Hematopoietic multipotent progenitor cell treated with erythropoietin and hydrocortisone succinate and interleukin-3 and kit ligand, for 17 days (in vitro differentiated cells): Measurements from ENCODE around the gene RSPH3.
A peak's percentile ranks its signal among the peaks of the same experiment; 100 is the strongest.
"Not testable (repeated sequence)": the region's sequence is repeated elsewhere in the genome, so short reads cannot be mapped to it uniquely, and the experiment has no call there.

ENCODE experiments used
- DNase-seq: peaks from one replicate; pipeline ENCODE4 v3.0.0-alpha.2; 2015; ENCODE audit warnings: low spot score

Gene RSPH3

DNA sequence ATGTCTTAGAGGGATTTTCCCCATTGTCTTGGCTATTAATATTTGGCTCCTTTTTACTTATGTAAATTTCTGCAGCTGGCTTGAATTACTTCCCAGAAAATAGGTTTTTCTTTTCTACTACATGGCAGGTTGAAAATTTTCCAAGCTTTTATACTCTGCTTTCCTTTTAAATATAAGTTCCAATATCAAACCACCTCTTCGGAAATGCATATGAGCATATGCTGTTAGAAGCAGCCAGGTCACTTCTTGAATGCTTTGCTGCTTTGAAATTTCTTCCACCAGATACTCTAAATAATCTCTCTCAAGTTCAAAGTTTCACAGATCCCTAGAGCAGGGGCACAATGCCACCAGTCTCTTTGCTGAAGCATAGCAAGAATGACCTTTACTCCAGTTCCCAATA lies 25.2 kb upstream of the RSPH3 start:
- not testable (repeated sequence) for DNase-seq

DNA sequence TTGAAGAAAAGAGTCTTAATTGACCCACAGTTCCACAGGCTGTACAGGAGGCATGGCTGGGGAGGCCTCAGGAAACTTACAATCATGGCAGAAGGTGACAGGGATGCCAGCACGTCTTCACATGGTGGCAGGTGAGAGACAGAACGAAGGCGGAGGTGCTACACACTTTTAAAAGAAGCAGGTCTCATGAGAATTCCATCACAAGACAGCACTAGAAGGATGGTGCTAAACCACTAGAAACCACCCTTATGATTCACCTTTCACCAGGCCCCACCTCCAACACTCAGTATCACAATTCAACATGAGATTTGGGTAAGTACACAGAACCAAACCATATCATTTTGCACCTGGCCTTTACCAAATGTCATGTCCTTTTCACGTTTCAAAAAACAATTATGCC lies 23.9 kb upstream of the RSPH3 start:
- no peak for DNase-seq

DNA sequence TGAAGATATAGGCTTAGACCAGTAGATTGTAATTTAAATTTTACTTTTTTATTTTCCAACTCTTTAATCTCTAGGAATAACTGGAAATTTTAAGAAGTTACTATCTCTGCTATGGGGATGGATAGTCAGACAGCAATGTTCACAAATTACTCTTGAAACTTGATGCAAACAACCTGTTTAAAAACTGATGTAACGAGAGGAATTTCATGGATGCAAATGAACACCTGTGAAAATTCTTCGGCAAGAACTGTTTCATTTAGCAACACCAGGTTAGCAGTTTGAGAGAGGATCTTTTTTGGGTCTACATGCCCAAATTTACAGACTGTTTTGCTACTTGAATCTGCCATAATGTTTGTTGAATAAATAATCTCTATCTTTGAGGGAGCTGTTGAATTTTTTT lies 20.0 kb upstream of the RSPH3 start:
- no peak for DNase-seq

DNA sequence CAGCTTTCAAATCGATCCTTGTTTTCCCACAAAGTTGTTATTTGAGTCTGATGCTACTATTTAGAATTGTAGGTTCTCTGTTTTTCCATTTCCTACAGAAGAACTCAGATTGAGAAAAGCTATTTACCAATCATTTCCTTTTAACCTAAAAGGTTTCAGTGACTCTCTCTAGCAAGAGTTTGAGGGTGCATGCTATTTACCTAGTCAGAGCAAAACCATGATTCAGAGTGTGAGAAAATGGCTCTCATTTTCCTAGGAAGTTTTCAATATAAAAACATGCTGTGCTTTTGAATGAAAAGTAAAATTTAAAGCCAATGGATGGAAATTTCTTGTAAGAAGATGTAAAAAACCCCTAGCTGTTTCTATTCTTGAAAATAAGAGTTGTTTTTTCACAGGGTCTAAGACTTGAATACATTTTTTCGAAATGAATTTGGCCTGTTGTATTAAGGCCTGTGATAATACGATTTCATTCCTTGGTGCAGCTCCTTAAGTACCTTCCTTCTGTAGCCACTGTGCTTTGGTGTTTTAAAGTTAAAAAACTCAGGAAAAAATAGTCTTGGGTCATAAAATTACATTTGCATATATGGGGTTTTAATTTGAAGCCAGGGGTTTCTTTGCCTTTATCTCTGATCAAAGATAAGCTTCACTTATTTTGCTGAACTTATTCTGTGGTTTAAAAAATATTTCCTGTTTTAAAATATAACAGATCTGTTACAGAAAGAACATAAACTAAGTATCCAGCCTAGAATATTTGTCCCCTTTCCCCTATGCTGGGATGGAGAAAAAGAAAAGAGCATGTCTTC lies 18.0 kb upstream of the RSPH3 start:
- no peak for DNase-seq

DNA sequence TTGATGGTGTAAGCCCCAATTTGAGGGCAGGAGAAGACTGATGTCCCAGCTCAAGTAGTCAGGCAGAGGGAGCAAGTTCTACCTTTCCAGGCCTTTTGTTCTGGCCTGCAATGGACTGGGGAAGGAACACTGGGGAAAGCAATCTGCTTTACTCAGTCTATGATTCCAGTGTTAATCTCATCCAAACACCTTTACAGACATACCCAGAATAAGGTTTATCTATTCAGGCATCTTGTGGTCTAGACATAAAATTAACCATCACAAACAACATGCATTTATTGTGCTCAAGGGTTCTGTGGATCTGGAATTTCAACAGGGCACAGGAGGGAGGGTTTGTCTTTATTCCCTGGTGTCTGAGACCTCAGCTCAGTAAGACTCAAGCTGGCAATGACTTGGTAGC lies 14.4 kb upstream of the RSPH3 start:
- no peak for DNase-seq

DNA sequence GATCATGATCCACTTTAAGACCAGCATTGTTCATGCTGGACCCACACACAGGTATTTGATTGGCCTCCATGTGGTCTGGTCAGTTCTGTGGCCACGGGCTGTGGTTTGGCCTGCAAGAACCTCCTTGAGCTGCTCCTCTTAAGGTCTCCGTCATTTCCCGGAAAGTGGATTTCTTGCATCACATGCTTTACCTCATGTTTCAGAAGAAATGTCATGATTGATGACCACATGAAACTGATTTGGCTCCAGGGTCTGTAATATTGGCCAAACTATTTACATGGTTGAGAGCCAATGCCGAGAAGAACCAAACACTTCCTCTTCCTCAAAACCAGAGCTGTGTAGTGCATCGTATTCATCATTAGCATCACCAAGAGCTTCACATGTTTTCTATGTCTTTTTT lies 13.2 kb upstream of the RSPH3 start:
- DNase-seq = no peak

DNA sequence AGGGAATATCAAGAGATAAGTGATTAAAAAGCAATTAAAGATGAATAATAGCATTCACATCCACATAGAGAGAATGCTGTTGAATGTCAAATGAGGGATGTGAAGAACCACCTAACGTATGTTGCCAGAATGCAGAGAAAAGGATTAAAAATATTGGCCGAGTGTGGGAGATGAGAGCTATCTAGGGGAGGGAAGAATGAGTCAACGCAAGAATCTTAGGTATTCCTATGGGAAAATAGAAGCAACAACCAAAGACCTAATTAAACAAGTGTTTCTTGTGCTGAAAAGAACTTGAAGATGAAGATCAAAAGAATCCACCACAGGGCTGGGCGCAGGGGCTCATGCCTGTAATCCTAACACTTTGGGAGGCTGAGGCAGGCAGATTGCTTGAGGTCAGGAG lies 12.2 kb upstream of the RSPH3 start:
- DNase-seq = no peak

DNA sequence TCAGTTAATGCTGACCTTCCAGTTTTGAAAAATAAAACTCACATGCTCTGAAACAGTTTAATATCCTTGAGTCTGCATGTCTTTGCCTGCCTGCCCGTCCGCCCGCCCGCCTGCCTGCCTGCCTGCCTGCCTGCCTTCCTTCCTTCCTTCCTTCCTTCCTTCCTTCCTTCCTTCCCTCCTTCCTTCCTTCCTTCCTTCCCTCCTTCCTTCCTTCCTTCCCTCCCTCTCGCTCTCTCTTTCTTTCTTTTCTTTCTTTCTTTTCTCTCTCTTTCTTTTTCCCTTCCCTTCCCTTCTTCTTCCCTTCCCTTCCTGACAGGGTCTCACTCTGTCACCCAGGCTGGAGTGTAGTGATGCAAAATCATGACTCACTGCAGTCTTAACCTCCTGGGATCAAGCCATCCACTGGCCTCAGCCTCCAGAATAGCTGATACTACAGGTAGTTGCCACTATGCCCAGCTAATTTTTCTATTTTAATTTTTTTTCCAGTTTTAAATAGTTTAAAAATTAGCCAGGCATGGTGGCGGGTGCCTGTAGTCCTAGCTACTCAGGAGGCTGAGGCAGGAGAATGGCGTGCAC lies 10.1 kb upstream of the RSPH3 start:
- not testable (repeated sequence) for DNase-seq

DNA sequence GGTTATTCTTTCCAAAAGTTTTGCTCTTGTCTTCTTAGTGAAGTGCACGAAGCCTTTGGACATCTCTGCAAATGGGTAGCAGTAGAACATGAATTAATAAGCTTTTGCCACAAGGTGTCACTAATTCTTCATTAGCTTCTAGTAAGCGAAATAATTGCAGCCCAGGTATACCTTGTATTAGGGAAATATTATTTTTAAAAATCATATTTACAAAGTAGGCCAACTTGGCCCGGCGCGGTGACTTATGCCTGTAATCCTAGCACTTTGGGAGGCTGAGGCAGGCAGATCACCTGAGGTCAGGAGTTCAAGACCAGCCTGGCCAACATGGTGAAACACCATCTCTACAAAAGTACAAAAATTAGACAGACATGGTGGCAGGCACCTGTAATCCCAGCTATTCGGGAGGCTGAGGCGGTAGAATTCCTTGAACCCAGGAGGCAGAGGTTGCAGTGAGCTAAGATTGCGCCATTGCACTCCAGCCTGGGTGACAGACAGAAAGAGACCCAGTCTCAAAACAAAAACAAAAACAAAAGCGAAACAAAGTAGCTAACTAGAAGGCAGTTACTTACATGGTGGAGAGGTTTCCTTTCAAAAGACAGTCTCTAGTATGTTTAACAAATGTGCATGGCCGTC lies 8.8 kb upstream of the RSPH3 start:
- DNase-seq = peak; percentile 43

DNA sequence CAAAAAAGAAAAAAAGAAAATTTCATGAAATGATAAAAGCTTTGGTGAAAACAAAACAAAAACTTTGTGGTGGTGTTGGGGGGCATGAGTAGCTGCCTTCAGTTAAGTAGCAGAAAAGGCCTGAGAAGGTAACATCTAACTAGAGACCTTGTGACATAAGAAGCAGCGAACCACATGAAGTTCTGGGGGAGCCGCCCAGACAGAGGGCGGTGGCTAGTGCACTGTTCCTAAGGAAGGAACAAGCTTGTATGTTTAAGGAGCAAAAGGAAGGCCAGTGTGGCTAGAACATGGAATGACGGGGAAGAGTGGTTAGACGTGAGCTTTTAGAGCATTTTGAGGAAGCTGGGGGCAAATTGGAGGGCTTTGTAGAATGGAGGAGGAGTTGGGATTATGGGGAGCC lies 7.5 kb upstream of the RSPH3 start:
- DNase-seq = no peak

DNA sequence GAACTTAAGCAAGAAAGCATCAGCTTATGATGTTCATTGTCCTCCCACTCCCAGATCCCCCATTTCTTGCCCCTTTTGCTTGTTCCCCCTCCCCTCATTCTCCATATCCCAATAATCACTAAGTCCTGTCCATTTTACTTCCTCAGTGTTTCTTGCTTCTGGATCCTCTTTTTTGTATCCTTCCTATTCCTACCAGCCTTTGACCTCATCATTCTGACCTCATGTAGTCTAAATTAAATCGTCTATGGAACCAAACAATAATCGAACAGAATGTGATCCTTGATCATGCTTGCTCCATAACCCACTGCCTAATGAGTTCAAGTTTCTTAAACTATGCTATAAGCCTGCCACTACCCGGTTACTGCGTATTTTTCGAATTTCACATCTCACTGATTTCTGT lies 5.4 kb upstream of the RSPH3 start:
- DNase-seq = no peak

DNA sequence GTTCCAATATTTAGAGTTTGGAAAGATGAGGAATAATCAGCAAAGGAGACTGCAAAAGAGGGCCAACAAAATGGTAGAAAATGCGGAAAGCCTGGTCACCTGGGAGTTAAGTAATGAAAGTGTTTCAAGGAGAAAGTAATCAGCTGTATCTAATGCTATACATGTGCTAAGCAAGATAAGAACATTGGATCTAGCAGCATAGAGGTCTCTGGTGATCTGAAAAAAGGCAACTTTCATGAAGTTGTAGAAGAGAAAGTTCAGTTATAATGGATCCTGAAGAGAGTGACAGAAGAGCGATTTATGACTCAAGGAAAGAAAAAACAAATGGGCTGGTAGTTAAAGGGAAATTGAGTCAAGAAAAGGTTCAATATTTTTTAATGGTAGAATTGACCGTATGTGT lies 4.6 kb upstream of the RSPH3 start:
- no peak for DNase-seq

DNA sequence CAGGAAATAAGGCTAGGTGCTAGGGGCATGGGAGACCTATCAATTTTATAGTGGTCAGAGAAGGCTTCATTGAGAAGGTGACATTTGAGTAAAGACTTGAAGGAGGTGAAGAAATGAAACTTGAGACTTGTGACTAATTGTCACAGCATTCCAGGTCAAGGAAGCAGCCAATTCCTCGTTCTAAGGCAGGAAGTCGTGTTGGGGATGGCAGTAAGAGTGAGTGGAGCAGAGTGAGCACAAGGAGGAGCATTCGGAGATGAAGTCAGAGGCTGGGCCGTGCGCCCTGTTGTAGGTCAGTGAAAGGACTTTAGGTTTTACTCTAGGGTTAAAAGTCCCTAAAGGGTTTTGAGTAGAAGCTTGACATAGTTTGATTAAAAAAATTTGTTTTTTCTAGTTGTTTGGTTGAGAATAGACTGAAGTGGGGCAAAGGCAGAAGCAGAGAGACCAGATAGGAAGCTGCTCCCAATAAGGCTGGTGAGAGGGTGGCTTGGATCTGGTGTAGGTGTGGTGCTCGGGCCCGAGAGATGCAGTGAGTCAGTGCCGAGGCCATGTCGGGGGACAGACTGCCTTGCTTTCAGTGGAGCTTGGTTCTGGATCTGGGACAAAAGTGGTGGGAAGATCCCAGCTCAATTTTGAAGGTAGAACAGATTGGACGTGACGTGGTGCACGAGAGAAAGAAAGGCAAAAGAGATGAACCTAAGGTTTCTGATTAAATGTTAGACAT lies 2.6 kb upstream of the RSPH3 start:
- DNase-seq = no peak

DNA sequence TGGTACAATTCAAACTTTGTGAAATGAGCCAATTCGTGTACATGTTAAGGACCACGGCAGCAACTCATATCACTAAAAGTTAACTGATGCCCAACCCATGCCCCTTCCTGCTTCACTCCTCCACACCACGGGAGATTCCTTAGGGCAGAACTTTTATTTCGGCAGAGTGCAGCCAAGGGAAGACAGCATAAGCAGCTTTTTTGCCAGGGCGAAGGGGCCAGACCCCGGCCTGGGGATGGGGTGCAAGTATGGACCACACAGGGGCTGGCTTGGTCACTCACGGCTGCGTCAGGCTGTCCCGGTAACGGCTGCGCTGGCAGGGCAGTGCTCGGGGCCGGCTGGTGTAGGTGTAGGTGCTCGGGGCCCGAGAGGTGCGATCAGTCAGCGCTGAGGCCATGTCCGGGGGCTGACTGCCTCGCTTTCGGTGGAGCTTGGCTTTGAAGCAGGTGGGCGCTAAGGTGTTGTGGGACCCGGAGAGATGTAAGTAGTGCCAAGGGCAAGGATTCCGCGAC lies 792 bp downstream of the RSPH3 start:
- DNase-seq = no peak

DNA sequence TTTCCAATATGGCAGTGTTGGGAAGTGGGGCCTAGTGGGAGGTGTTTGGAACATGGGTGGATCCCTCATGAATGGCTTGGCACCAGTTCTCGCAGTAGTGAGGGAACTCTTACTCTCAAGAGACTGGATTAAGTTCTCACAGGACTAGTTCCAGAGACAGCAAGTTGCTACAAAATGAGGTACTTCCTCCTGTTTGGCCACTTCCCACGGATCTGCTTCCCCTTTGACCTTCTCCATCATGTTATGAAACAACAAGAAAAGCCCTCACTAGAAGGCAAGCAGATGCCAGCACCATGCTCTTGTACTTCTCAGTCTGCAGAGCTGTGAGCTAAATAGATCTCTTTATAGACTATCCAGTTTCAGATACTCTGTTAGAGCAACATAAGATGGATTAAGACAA lies 3.1 kb downstream of the RSPH3 start:
- DNase-seq = no peak

DNA sequence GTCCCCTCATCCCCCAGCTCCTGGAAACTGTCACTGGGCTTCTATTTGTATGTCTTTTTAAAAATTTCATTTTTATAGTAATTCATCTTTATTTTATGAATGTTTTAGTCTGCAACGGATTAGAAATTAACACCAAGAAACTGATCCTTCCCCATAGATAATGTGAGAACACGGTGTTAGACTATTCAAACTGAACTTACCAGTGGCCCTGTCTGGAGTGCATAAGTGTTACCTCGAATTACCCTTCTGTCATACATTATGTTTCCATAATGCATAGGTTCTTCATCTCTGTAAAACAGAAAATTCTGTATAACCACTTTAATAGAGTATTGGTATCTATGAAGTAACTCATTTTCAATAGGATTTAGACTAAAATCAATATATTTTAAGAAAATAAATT lies 6.4 kb downstream of the RSPH3 start:
- no peak for DNase-seq

DNA sequence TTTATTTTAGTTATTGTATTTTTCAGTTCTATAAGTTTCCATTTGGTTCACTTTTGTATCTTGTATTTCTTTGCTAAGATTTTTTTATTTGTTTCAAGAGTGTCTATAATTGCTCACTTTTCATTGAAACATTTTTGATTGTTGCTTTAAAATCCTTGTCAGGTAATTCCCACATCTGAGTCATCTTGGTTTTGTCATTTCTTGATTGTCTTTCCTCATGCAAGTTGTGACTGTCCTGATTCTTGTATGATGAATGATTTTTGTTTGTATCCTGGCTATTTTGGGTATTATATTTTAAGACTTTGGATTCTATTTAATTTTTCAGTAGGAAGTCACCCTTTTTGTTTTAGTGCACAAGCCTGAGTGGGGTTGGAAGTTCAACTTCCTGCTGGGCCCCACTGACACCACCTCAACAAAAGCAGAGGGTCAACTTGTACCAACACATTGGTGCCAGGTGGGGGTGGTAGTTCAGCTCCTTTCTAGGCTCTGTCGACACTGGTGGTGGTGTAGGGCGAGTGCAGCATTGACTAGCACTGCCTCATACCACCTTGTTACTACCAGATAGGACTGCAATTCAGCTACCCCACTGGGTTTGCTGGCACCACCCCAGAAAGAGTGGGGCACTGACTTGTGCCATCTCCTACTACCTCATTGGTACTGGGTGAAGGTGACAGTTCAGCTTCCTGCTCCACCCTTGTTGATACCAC lies 8.8 kb downstream of the RSPH3 start:
- DNase-seq = no peak

DNA sequence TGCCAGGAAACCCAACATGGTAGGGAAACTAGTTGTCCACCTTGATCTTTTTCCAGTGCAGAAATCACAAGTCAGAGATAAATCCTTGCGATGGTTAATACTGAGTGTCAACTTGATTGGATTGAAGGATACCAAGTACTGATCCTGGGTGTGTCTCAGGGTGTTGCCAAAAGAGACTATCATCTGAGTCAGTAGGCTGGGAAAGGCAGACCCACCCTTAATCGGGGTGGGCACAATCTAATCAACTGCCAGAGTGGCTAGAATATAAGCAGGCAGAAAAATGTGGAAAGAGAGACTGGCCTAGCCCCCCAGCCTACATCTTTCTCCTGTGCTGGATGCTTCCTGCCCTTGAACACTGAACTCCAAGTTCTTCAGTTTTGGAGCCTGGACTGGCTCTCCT lies 10.3 kb downstream of the RSPH3 start:
- not testable (repeated sequence) for DNase-seq

DNA sequence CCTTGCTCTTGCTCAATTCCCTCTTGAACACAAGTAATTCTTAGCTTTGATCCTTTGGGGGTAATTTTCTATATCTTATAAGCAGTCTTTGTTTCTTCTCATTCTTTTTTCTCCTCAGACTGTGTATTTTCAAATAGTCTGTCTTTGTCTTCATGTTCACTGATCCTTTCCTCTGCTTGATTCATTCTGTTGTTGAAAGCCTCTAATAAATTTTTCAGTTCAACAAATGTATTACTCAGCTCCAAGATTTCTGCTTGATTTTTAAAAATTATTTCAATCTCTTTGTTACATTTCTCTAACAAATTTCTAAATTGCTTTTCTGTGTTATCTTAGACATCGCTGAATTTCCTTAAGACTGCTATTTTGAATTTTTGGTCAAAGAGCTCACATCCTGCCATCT lies 11.5 kb downstream of the RSPH3 start:
- DNase-seq = no peak

DNA sequence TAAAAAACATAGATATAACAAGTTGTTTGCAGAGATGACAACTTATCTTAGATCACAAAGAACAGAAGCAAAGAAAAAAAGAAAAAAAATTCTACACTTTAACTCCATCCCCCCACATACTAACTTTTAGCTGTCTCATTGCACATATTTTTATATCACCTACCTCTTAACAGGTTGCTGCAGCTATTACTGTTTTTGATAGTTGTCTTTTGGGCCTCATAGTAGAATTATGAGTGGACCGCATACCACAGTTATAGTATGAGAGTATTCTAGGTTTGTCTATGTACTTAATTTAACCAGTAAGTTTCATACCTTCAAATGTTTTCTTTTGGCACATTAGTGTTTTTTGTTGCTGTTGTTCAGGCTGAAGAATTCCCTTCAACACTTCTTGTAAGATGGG lies 12.3 kb downstream of the RSPH3 start:
- no peak for DNase-seq

DNA sequence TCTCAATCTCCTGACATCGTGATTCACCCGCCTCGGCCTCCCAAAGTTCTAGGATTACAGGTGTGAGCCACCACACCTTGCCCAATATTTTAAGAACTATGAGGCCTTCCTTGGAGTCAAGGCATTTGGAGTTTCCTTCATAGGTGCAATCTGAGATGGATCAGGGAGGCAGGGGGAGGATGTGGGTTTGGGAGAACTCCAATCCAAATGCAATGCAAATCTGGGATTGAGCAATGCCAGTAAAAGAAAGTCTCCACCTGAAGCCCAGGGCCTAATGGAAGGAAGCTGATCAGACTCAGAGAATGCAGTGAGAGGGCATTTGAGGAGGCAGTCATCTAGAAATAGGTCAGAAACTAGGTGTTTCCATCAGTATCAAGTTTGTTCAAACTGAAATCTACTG lies 21.2 kb downstream of the RSPH3 start:
- DNase-seq = no peak

DNA sequence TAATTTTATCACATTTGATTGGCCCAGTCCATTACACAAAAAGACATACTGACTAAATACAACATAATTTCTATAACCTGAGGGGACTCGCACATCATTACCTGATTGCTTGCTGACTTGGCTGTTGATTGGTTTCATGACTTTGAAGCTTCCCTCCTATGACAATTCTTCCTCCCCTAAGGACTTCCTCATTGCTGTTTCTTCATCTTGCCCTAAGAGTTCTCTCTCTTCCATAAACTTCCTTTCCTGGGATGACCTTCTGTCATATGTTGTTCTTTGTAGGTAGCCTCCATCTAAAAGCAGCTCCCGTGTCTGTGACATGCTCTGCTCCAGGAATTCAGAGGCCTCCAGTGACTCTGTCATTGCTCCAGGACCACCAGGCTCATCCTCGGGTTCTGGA lies 22.6 kb downstream of the RSPH3 start:
- no peak for DNase-seq
